ENCODE measurements around the gene VIL1. TPM values are rescaled to one million over a fixed set of nuclear protein-coding genes. Genes with fewer than 3 reads are reported as not detected.

The VIL1 gene
- total RNA-seq, 1 experiment from 2014 or later, result 0.49 TPM

- H3K4me2 ChIP-seq (ENCODE audit: low read length), result peak overlapping the region; percentile 90
- H3K79me2 ChIP-seq (ENCODE audit: insufficient read depth, low read length), result peaks cover 38% of the 10 kb centered on the region
- ChIA-PET CTCF (no interaction called here), POLR2A (no interaction called here), RAD21 (ENCODE audit: low non-redundant PET in 1 of 2, low total read pairs in 2 of 2, uncharacterized antibody in 2 of 2, unreplicated experiment in 2 of 2) (no interaction called here)
- no TSS peak for BruUV-seq (replicated peaks)
- no peaks in the 10 kb centered on the region for H3K27me3 ChIP-seq (ENCODE audit: insufficient read depth, low read length)
- H3K36me3 ChIP-seq (ENCODE audit: control insufficient read depth in 1 of 2, insufficient read depth in 2 of 2, low read length in 2 of 2), result peaks cover 10 to 17% of the 10 kb centered on the region in 2 experiments; a peak in 3 of 4 replicates
- DNase-seq (ENCODE audit: low read depth, low spot score) (peak; percentile 37), ATAC-seq (peak; percentile 26)
- peak; percentile 52 for TF ChIP-seq POLR2AphosphoS5 (IDR thresholded peaks at IDR 0.05; ENCODE audit: low read depth, low read length)
- TF ChIP-seq MAX (IDR thresholded peaks at IDR 0.05), result no peak
- TF ChIP-seq EGR1 (IDR thresholded peaks at IDR 0.05; ENCODE audit: low read depth), result no peak
- no peak for TF ChIP-seq RAD21 (IDR thresholded peaks at IDR 0.05; ENCODE audit: low read depth)
- TF ChIP-seq ZFX (IDR thresholded peaks at IDR 0.05), result peak; percentile 82
- H2AFZ ChIP-seq (ENCODE audit: low read depth, low read length, poor library complexity, severe bottlenecking), result no peak overlapping the region
- H3K9me3 ChIP-seq (ENCODE audit: control insufficient read depth in 1 of 2, insufficient read depth in 1 of 2, low read depth in 1 of 2, low read length in 2 of 2), result no peaks in the 10 kb centered on the region
- intact Hi-C loops (cut with micrococcal nuclease), result loop anchor here (2.0 kb wide), 1 partner anchor 170 kb away; the partner anchor contains the start of genes CNOT9 and USP37
- peak overlapping the region; percentile 99 for H3K27ac ChIP-seq (ENCODE audit: low read depth, low read length)
- peak overlapping the region; percentile 63 to 85 for H3K4me3 ChIP-seq (replicated peaks in 1 of 2; ENCODE audit: low read depth in 1 of 2, low read length in 2 of 2)
- H3K9me2 ChIP-seq (ENCODE audit: insufficient read depth), result no peaks in the 10 kb centered on the region
- H3K4me1 ChIP-seq (ENCODE audit: control insufficient read depth in 1 of 2, insufficient read depth in 2 of 2, low read length in 2 of 2), result peaks cover 27 to 61% of the 10 kb centered on the region in 2 experiments
- no peaks in the 10 kb centered on the region for H4K20me1 ChIP-seq (ENCODE audit: insufficient read depth)
- H3K9ac ChIP-seq (ENCODE audit: low read length), result peak overlapping the region; percentile 92
Measured at GRCh38 chr2:218398437-218399390, 20.2 kb upstream of the VIL1 start.

GRCh38 chr2:218399391-218400166 is 19.3 kb upstream of the VIL1 start, which contains the start of gene CTDSP1:
TSS of gene CTDSP1 (plus strand) at chr2:218399868. CDS start at chr2:218400091, 223 bp downstream.
- no peaks in the 10 kb centered on the region for H3K27me3 ChIP-seq (ENCODE audit: insufficient read depth, low read length)
- DNase-seq (ENCODE audit: low read depth, low spot score), result peak; percentile 88
- TF ChIP-seq TCF7L2 (IDR thresholded peaks at IDR 0.05; ENCODE audit: borderline replicate concordance, extremely low read depth, insufficient read depth, insufficient read length) (peak; percentile 52), POLR2AphosphoS5 (IDR thresholded peaks at IDR 0.05; ENCODE audit: low read depth, low read length) (peak; percentile 68), ZNF274 (IDR thresholded peaks at IDR 0.05; ENCODE audit: low read depth, low read length) (no peak), ZFX (IDR thresholded peaks at IDR 0.05) (peak; percentile 1), POLR2A (IDR thresholded peaks at IDR 0.05; ENCODE audit: borderline replicate concordance, extremely low read depth, insufficient read depth, insufficient read length) (peak; percentile 65), YY1 (IDR thresholded peaks at IDR 0.05; ENCODE audit: extremely low read depth, insufficient replicate concordance, low read depth, low read length) (peak; percentile 88), SRF (IDR thresholded peaks at IDR 0.05; ENCODE audit: low read depth) (no peak)
- H3K4me2 ChIP-seq (ENCODE audit: low read length), result peak within 1 kb of the TSS; percentile 90
- H3K27ac ChIP-seq (ENCODE audit: low read depth, low read length), result peak within 1 kb of the TSS; percentile 99
- no peaks in the 10 kb centered on the region for H3K9me2 ChIP-seq (ENCODE audit: insufficient read depth)
- H3K79me2 ChIP-seq (ENCODE audit: insufficient read depth, low read length), result peaks cover 38% of the 10 kb centered on the region
- BruUV-seq (replicated peaks), result no TSS peak
- H3K9ac ChIP-seq (ENCODE audit: low read length), result peak within 1 kb of the TSS; percentile 96
- peaks cover 17% of the 10 kb centered on the region in 2 experiments for H3K36me3 ChIP-seq (ENCODE audit: control insufficient read depth in 1 of 2, insufficient read depth in 2 of 2, low read length in 2 of 2)
- peaks cover 23 to 52% of the 10 kb centered on the region in 2 experiments for H3K4me1 ChIP-seq (ENCODE audit: control insufficient read depth in 1 of 2, insufficient read depth in 2 of 2, low read length in 2 of 2)
- intact Hi-C loops (cut with micrococcal nuclease), result loop anchor here (1.0 to 2.0 kb wide), 2 partner anchors 98 to 169 kb away; partner anchors contain the start of genes CNOT9 and USP37
- H2AFZ ChIP-seq (ENCODE audit: low read depth, low read length, poor library complexity, severe bottlenecking), result no peak within 1 kb of the TSS
- H3K9me3 ChIP-seq (ENCODE audit: control insufficient read depth in 1 of 2, insufficient read depth in 1 of 2, low read depth in 1 of 2, low read length in 2 of 2), result no peaks in the 10 kb centered on the region
- H3K4me3 ChIP-seq (replicated peaks in 1 of 2; ENCODE audit: low read depth in 1 of 2, low read length in 2 of 2), result peak within 1 kb of the TSS; percentile 63 to 85
- ChIA-PET CTCF (interaction anchor here (0.6 kb wide), 1 partner anchor 127 kb away, joined by 4 read pairs; no protein-coding TSS in a partner anchor), POLR2A (no interaction called here), RAD21 (ENCODE audit: low non-redundant PET in 1 of 2, low total read pairs in 2 of 2, uncharacterized antibody in 2 of 2, unreplicated experiment in 2 of 2) (interaction anchor here in 1 of 2 experiments (0.6 kb wide), 1 partner anchor 113 kb away, joined by 3 read pairs; no protein-coding TSS in a partner anchor)
- no peaks in the 10 kb centered on the region for H4K20me1 ChIP-seq (ENCODE audit: insufficient read depth)
- ATAC-seq, result peak; percentile 31
